Endometrium (tissue), 2 donors: ENCODE results near the gene MOSMO.
"Not testable (repeated sequence)": the region's sequence is repeated elsewhere in the genome, so short reads cannot be mapped to it uniquely, and the experiment has no call there.

Source experiments
- FAIRE-seq: peaks from 2 replicates; lab custom pipeline; 2012; peaks lifted over from hg19 to GRCh38; lab: Jason Lieb, UNC
- donor health status: control.
- donor health status: control.

Gene MOSMO

DNA sequence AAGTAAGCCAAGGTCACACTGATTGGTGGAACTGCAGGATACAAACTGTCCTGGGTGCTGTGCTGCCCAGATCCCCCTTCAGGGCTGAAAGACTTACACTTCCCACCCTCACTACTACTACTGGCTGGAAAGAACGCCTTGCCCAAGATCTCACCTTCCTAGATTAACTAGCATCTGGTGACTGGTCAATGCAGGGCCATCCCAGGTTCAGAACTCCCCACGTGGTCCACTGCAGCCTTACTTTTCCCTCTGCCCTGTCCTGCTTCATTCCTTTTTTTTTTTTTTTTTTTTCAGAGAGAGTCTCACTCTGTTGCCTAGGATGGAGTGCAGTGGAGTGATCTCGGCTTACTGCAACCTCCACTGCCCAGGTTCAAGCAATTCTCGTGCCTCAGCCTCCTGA lies 4.7 kb upstream of the MOSMO start:
- no peak for FAIRE-seq

- no peak for FAIRE-seq
Measured at GRCh38 chr16:22004341-22004740, 3.6 kb upstream of the MOSMO start.

DNA sequence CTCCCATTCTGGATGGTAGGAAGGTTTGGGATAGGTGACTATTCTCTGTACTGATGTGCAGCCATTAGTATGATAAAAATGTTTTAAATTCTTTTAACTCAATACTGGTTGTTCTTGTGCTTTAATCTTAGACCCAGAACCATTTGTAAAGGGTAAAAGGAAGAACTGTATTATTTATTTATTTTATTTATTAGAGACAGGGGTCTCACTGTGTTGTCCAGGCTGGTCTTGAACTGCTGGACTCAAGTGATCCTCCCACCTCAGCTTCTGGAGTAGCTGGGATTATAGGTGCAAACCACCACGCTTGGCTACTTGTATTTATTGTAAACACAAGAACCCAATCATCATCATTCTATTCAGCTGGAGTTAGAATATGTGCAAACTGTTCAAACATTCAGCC lies 2.2 kb upstream of the MOSMO start:
- no peak for FAIRE-seq

DNA sequence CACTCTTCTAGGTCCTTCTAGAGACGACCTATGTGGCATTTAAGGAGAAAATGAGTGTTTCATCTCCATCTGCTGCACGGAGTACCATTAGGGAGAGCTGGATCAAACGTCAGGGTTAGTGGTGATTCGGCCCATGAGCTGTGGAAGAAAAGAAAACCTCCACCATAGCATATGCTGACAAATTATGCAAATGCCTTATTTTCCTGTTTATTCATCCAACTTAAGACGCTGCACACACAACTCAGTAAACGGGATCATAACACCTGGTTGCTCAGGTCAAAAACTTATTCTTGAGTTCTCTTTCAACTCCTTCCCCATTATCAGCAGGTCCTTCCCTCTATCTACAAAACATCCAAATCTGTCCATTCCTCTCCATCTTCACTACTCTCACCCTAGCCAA lies 1.3 kb upstream of the MOSMO start:
- FAIRE-seq: no peak

DNA sequence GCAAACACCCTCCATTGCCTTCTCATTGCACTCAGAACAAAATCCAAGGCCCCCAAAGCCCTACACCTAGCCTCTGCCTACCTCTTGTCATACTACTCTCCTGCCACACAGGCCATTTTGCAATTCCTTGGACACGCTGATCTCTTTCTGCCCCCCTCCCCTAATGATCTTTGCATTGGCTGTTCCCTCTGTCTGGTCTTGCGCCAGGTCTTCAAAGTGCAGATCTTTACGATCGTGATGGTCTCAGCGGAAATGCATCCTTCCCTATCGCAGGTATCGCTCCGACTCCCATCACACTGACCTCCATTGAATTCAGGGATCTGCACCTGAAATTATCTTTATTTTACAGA lies 777 bp upstream of the MOSMO start:
- no peak for FAIRE-seq

GRCh38 chr16:22008215-22009059 lies 526 bp downstream of the MOSMO start:
- FAIRE-seq: no peak

DNA sequence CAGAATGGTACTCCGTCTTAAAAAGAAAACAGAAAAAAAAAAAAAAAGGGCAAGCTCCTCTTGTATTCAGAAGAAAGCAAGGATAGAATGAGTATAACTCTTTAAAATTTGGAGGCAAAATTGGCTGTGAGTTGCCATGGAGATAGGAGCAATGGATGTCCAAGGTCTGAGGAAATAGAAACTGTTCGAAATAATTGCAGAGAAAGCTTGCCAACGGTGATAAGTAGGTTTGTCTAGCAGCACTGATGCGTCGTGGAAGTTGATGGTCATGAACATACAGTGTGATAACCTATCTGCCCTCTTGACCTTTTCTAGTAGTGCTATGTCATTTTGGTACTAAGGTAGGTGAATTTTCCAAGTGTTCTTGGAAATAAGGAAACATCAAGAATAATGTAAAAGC lies 3.0 kb downstream of the MOSMO start:
- no peak for FAIRE-seq

DNA sequence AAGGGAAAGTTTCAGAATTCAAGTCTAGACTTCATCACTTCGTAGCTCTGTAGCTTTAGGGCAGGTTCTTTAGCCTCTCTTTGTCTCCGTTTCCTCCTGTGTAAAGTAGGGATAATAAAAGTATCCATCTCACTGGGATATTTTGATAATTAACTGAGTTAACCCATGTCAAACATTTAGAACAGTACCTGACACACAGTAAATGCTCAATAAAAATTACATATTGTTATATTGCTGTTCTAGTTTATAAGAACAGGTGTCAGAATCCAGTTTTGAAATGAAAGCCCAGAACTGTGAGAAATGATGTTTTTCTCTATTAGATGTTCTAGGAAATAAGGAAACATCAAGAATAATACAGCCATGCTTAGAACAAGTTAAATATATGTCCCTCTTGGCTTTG lies 4.3 kb downstream of the MOSMO start:
- no peak for FAIRE-seq

GRCh38 chr16:22013486-22013885 lies 5.6 kb downstream of the MOSMO start:
- no peak for FAIRE-seq

GRCh38 chr16:22014271-22014873 lies 6.5 kb downstream of the MOSMO start:
- FAIRE-seq: no peak

- no peak for FAIRE-seq
Measured at GRCh38 chr16:22016927-22017326, 9.0 kb downstream of the MOSMO start.

DNA sequence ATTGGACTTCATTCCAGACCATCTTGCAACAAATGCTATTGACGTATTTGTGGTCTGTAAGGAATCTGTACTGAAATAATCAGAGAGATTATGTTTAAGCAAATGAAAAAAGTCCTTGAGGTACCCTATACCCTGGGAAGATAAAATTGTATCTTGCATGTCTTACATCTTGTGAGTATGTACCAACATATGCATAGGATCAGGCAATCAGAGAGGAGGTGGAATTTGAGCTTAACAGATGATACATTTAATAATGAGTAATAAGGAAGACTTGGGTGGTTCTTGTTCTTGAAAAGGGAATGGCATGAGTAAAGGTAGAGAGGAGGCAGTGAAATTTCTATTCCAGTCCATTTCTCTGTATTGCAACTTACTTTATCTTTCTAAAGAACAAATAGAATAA lies 10.6 kb downstream of the MOSMO start:
- FAIRE-seq: no peak

- no peak for FAIRE-seq
Measured at GRCh38 chr16:22022151-22022550, 14.2 kb downstream of the MOSMO start.

DNA sequence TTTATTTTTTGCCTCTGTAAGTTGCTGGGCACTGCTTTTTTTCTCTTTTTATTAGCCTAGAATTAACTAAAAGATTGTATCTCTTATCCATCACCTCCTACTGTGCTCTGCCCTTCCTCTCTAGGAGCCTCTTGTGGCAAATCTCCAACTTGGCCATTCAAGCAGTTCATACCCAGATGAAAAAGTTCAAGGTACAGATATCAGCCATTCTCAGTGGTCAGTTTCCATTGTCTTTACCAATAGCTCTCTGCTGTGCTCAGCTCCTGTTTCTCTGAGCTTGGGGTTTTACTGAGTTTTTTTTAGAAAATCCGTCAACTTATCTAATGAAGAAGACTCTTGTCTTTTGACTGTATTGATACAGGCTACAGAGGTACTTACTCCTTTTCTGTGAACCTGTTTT lies 15.6 kb downstream of the MOSMO start:
- no peak for FAIRE-seq

GRCh38 chr16:22024785-22025184 lies 16.9 kb downstream of the MOSMO start:
- not testable (repeated sequence) for FAIRE-seq

GRCh38 chr16:22027633-22028032 lies 19.7 kb downstream of the MOSMO start:
- FAIRE-seq: no peak

DNA sequence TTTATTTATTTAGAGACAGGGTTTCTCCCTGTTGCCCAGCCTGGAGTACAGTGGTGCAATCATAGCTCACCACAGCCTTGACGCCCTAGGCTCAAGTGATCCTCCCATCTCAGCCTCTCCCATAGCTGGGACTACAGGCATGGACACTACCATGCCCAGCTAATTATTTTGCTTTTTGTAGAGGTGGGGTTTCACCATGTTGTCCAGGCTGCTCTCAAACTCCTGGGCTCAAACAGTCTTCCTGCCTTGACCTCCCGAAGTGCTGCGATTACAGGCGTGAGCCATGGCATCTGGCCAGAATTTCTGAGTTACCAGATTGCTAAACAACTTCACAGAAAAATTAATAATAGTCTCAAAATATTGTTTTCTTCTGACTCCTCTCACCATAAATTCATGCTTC lies 21.7 kb downstream of the MOSMO start:
- no peak for FAIRE-seq

DNA sequence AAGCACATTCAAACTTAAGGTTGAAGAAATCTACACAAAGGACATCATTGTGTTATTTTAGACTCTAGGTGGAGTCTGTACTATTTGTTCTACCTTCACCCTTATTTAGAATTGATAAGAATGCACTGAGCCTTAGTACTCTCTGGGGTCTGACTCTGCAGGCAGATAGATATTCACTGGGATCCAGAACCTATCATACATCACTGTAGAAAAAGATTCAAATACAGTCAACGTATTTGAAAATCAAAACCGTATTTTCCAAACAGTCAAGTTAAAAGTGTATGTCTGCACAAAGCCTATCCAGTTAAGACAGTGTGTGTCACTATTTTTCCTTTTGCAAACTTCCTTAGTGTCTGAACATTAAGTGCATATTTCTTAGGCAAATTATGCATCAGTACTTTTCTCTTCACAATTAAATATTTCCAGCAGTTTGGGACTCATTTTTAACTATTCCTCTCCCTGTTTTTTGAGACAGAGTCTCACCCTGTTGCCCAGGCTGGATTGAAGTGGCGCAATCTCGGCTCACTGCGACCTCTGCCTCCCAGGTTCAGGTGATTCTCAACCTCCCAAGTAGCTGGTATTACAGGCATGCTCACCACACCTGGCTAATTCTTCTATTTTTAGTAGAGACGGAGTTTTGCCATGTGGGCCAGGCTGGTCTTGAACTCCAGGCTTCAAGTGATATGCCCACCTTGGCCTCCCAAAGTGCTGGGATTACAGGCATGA lies 22.3 kb downstream of the MOSMO start:
- no peak for FAIRE-seq

DNA sequence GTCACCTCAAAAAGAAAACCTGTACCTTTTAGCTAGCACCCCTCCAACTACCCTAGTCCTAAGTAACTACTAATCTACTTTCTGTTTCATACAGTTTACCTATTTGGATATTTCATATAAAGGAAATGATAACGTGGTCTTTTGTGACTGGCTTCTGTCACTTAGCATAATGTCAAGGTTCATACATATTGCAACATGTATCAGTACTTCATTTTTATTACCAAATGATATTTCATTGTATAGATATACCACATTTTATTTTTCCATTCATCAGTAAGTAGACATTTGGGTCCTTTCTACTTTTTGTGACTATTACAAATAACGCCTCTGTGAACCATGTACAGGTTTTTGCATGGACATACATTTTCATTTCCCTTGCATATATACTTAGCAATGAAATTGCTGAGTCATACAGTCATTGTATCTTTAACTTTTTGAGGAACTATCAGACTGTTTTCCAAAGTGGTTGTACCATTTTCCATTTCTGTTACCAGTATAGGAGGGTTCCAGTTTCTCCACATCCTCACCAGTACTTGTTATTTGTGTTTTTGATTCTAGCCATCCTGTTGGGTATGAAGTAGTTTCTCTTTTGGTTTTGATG lies 23.7 kb downstream of the MOSMO start:
- no peak for FAIRE-seq

DNA sequence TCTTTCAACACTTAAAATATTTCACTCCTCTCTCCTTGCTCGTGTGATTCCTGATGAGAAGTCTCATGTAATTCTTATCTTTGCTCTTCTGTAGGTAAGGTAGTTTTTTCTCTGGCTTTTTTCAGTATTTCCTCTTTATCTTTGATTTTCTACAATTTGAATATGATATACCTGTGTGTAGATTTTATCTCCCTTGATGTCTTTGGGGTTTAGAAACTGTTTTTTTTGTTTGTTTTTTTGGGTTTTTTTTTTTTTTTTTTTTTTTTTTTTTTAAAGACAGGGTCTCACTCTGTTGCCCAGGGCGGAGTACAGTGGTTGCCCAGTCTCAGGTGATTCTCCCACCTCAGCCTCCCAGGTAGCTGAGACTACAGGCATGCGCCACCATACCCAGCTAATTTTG lies 26.6 kb downstream of the MOSMO start:
- no peak for FAIRE-seq

DNA sequence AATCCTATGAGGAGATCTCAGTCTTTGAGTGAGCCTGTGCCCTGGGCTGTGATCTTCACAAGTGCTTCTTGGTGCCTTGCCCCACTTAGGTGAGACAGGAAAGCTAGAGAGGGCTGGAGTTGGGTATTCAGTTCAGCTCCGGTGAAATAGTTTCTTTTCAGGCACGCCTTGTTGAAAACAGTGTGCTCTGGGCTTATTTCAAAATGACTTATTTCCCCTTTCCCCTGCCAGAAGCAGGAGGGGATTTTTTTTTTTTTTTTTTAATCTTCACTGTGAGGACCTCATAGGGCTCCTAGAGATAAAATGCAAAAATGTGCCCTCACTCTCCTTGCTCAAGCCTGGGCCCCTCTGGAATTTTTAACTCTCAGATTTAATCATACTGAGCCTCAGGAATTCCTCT lies 27.2 kb downstream of the MOSMO start:
- FAIRE-seq: no peak

- FAIRE-seq: not testable (repeated sequence)
Measured at GRCh38 chr16:22043882-22044281, 36.0 kb downstream of the MOSMO start.

- FAIRE-seq: not testable (repeated sequence)
Measured at GRCh38 chr16:22045888-22046287, 38.0 kb downstream of the MOSMO start.
